ENCODE results near the gene NDUFS1.
"Not testable (repeated sequence)": the region's sequence is repeated elsewhere in the genome, so short reads cannot be mapped to it uniquely, and the experiment has no call there.

Gene NDUFS1

DNA sequence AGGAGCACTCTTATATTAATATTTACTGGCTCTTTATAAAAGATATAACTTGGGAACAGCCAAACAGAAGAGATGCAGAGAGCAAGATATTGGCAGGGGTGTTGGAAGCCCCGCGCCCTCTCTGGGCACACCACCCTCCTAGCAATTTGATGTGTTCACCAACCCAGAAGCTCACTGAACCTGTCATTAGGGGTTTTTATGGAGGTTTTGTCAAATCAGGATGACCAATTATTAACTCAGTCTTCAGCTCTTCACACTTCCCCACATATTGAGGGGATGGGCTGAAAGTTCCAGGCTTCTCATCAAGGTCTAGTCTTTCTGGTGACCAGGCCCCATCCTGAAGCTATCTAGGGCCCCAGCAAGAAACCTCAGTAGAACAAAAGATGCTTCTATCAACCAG, 62.4 kb downstream of the NDUFS1 start:
- DNase-seq = no peak

DNA sequence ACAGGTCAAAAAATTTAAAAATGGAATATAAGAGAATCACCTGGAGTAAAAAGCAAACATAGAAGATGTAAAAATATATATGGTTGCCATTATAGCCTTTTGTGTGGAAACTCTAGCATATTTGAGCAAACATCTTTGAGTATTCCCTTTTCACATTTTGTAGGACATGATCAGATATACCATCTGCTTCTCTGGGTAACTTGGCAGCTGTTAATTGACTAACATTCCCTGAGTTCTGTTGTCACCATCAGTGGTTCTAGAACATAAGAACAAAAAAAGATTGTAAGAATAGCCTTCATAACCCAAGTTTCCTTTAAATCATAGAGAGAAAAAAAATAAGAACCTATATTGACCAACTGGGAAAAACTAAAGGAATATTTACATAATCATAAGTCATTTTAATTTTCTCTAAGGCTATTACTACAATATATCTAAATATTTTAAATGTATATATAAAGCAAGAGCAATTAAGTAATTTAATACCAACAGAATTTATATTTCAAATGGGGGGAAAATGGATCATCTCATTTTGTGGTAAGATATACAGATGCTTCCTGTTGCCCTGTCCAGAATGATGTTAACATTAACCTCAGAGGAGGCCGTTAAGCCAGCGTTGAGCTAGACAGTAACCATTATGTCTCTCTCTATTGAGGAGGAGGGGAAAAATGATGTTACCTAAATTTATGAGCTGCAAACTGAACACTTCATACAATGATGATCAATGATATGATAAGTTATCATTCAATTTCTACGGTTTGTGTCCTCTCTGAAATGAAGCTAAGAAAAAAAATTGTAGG, 63.5 kb downstream of the NDUFS1 start:
- DNase-seq = peak; percentile 58 to 65

DNA sequence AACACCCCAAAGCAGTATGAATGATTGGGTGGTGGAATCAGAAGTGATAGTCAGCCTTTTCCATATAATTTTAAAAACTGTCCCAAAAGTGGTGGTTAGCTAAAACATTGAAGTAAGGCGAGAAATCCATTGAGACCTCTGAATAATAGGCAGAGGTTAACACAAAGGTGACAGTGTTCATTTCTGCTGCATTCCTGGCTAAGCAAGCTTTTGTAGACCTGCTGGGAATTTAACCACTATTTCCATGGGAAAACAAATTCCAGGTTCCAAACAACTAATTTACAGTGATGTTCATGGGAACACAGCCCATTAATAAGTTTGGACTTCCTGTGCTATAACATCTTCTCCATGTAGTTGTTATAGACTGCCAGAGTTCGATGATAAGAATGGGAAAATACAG, 66.9 kb downstream of the NDUFS1 start:
- no peak for DNase-seq

DNA sequence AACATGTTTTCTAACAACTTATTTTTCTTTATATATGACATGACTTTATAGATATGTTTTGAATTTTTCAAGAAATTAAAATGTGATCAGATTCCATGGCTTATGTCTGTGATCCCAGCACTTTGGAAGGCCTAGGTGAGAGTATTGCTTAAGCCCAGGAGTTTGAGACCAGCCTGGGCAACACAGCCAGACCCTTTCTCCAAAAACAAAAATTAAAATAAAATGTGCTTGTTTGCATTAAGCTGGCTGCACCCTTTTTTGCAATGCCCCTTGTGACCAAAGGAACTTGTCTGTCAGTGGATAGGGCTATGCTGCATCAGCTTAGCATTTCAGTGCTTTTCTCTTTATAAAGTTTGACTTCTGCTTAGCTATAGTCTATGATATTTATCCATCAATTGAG, 71.0 kb downstream of the NDUFS1 start:
- DNase-seq = no peak

DNA sequence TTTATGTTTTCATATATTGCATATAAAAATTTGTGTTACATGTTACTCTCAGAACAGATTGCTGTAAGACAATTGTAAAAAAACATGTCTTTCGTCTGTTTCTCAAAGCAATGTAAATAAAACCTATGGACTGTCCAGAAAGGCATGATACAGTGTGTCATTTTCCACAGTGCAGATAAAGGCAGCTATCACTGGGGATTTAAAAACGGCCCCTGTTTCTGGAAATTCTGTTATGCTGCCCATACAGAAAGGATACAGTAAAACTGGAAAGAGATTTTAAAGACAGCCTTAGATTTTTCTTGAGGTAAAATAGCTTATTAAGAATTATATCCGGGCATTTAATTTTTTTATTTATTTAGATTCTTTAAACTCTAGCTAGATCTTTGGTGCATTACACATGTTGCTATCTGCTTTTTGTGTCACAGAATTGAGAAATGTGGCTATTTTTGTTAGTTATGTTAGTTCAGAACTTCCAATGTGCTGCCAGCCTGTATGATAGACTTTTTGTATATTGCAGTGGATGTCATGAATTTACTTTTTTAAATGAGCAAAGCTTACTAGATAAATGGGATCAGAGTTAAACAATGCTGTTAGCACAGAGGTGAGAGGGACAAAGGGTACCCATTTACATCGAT, 72.4 kb downstream of the NDUFS1 start:
- DNase-seq = peak; percentile 12 to 19

DNA sequence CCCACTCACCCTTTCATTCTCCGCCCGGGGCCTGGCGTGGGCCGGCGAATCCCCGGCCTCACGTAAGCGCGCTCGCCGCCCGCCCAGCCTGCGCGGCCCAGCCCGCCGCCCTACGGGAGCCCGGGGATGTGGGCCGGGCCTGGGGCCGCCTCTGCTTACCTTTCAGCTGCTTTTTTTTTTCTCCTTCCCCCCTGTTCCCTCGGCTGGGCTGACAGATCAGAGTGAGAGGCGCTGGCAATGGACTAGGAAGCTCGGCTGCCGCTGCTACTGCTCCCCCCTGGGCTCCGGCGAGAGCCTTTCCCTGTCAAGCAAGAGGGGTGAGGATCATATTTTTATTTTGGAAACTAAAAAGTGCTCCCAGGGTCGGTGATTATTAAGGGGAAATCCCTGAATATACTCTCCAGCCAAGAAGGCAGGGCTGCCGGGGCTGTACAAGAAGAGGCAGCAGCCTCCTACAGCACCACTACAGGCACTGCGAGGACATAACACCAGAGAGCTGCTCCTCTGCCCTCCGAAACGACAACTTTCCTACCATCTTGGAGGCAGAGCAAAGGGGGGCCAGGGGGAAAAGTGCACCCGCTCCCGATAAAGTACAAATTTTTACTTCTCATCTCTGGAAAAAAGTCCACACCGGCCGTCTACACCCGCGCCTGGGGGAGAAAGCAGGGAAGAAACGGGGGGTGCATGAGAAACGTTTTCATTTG, 73.3 kb downstream of the NDUFS1 start, which contains the start of gene INO80D:
TSS of gene INO80D (minus strand) at position 433 of the 704 bp plus-strand sequence. CDS start 23,158 bp downstream, outside the sequence.
- DNase-seq = peak; percentile 73 to 75

DNA sequence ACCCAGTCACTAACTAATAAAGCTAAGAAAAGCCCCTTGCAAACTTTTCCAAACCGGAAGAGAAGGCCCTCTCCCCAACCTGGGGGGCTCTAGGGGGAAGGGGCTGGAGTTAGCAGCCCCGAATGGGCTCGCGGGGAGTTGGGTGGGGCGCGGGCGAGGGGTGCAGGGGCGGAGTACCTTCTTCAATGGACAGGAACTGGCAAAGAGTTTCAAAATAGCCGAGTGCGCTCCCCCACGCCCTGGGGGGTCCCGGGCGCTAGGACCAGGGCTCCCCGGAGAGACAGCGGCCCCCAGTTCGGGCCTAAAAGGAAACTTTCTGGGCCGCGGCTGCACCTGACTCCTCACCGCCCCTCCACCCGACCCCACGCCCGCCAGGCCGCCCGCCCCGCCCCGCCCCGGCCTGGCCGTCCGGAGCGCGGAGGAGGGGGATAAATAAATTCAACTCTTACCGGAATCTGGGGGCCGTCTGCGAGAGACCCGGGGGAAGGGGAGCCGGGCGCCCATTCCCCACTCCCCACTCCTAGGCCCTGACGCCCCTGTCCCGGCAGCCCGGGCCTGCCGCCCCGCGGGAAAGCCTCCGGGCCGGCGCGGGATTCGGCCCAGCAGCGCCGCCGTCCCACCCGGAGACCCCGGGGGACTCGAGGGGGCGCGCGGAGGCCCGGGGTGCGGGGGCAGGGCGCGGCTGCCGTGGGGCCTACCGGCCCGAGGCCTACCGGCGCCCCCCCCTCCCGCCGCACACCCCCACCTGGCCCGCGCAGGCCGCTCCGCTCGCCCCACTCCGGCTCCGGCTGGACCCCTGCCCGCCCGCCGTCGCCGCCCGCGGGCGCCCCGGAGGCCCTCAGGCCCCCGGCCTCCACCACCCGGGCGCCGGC, 74.1 kb downstream of the NDUFS1 start:
- peak in 1 of 2 experiments; percentile 10 for DNase-seq

DNA sequence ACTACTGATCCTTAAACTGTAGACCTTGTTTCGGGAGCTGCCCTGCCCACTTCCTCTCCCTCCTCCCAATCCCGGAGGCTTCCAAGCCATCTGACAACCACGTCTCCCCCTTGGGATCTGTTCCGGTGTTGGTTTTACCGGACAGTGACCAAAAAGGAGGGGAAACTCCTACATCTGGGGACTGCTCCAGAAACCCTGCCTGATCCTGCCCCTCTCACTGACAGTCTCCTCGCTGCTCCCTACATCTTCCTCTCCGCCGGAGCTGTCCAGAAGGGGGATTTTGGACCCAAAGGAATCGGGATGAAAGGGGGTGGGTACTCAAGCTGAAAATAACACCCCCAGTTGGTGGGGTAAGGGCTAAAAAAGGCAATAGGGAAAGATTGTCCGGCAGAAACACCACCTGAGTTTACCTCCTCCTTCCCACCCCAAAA, 74.8 kb downstream of the NDUFS1 start:
- DNase-seq = peak; percentile 17 to 27

DNA sequence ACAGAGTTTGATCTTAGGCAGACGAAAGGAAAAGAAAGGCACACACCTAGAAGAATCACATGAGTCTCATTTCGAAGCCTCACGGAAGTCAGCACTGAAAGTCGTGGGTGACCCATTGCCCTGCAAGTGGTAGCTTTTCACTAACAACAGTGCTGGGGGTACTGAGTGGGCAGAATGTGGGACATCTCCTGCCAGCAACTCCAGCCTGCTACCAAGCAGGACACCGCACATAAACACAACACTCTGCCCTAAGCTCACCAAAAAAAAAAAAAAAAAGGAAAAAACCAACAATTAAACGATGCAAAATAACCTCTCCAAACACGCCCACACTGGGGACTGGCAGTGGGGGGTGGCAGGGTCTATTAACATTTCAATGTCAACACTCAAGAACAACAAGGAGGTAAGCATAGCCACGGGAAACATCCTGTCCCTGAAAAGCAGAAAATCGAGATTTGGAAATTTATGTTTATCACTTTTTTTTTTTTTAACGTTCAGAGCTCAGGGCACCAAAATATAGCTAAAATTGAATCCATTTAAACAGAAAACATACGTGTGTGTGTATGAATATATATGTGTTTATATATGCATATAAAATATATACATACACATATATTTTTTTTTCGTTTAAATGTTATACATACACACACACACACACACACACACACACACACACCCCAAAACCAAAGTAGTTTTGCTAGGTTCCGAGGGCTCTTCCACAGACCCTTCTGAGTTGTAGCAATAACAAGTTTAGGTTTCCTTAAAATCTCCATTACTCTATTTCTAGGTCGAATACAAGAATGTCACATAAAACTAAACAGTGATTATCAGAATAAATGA, 75.4 kb downstream of the NDUFS1 start:
- DNase-seq = peak in 1 of 2 experiments; percentile 27

DNA sequence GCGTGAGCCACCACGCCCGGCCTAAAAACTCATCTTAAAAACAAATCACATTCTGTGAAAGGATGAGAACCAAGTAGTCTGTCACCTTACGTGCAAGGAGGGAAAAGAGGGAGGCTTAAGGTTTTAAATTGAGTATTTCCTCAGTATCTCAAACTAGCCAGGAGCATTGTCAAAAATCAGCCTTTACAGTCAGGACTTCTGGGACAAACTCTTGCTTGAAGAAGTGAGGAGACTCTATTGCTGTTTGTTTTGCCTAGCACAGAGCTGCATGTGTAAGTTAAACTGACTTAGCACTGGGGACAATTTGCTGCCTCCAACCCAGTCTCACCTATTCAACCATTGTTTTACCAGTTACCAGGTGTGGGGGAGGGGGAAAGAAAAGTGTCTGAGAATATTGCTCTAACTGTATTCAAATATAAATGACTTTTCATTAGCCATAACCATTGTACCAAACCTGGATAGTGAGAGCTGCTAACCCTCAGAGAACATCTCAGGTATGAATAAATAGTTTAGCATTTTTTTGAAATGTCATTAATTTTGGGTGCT, 76.9 kb downstream of the NDUFS1 start:
- DNase-seq = no peak

DNA sequence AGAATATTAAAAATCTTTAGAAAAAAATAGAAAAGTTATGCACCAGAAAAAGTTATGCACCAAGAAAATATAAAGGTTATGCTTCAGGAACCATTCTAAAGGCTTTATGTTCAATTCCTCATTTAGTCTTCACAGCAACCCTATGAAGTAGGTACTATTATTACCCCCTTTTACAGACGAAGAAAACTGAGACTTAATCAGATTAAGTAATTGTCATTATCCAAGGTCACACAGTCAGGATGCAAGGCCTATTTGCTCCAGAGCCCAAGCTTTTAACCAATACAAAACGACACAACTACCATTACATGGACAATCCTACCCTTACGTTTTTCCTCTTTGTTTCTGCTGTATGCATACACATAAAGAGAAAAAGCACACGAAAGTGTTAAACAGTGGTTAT, 78.3 kb downstream of the NDUFS1 start:
- no peak for DNase-seq

DNA sequence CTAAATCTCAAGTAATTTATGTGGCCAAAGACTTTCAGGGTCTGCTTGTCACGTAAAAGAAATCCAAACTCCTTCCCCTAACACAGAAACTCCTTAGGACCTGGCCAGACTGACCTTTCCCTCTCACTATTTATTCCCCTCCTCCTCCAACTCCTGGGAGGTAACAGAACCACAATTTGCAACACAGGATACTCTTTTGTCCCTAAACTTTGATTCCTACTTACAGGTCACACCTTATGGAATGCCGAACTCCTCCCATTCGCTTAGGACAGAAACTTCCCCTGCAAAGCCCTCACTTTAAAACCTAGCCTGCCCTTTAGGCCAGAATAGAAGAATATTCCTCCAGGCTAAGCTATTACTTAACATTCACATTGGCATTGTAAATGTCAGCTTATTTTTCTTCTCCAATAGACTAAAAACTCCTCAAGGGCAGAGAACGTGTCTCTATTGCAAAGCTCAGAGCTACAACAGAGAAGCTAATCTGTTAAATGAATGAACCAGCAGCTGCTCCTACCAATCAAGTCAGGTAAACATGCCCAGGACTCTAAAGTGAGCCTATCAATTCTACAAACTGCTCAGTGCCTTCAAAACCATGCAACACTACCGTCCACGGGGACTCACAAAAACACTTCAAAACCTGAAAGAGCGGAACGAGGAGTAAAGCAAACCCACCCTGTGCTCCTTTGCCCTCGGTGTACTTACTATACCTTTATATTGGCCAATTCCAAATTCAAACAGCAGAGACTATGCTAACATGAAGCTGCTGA, 79.4 kb downstream of the NDUFS1 start:
- DNase-seq = no peak

DNA sequence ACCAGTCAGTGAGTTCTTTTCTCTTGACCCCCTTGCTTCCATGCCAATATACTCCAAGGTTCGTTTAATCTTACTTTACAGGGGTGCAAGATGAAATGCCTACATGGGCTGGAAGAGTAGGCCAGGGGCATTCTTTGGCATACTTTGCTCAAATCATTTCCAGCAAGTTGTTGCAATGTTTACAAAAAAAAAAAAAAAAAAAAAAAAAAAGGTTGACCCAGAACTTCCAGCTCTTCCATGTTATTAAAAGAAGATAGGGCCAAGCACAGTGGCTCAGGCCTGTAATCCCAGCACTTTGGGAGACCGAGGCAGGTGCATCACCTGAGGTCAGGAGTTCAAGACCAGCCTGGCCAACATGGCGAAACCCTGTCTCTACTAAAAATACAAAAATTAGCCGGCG, 81.4 kb downstream of the NDUFS1 start:
- DNase-seq = not testable (repeated sequence)

DNA sequence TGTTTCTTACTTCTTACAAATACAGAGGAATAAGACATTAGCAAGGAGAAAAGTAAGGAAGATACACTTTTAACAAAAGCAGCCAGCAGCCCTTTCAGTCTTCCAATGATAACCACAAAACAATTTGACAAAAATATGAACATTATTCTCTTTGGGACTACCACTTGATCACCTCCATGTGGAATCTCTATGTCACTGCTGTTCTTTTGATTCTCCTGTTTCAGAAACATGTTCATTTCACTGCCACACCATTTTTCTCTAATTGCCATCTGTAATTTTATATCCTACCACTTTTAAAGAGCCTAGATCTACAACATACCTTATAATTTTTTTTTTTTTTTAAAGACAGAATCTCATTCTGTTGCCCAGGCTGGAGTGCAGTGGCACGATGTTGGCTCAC, 84.1 kb downstream of the NDUFS1 start:
- DNase-seq = peak in 1 of 2 experiments; percentile 2

DNA sequence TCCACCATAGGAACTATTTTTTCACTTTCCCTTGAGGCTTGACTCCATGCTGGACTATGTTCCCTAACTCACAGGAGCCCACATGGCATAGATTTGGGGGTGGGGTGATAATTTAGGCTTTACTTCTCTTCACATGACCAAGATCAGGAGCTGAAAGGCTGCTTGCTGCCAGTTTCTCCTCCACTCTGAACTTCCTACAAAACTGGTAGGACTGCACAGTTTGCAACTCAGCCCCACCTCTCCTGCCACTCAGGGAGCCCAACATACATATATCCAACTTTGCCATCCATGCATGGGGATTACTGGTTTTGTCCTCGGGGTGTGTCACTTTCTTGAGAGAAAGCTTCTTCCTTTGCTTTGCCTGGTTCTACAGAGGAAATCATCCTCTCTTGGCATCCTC, 87.4 kb downstream of the NDUFS1 start:
- DNase-seq = no peak

DNA sequence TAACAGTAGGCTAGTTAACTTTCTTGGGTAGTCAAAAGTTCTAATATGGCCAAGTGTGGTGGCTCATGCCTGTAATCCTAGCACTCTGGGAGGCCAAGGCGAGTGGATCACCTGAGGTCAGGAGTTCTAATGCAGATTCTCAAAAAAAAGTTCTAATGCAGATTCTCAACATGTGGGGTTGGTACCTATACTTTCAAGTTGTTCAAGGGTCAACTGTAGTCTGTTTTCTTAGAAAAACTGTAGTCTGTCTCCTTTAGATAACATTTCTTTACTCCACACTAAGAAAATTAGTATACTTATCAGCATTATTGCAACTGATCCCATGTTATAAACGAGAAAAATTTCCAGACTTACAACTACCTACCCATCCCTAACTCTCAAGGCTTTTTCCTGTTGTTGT, 89.8 kb downstream of the NDUFS1 start:
- no peak for DNase-seq

DNA sequence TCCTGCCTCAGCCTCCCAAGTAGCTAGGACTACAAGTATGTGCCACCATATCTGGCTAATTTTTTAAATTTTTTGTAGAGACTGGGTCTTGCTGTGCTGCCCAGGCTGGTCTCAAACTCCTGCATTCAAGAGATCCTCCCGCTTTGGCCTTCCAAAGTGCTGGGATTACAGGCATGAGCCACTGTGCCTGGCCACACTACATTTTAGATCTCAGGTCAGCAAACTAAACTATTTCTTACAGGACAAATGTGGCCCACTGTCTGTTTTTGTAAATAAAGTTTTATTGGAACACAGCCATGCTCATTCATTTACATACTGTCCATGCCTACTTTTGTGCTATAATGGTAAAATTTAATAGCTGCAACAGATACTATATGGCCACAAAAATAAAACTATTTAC, 91.0 kb downstream of the NDUFS1 start:
- DNase-seq = no peak

Measured in Kasumi-1 (cell line).